DMS79 treated with DMSO at 0.1 percent for 48 hours (cell line): Measurements from ENCODE around the gene SIPA1L3.

Source experiments
- DNase-seq: peaks from one replicate; lab custom pipeline; 2025; lab: John Stamatoyannopoulos, UW

The SIPA1L3 gene

GRCh38 chr19:38152461-38153379 lies 245.7 kb downstream of the SIPA1L3 start:
- DNase-seq, result no peak

GRCh38 chr19:38155453-38155852 lies 248.4 kb downstream of the SIPA1L3 start:
- DNase-seq, result no peak

- no peak for DNase-seq
Measured at GRCh38 chr19:38158730-38159129, 251.7 kb downstream of the SIPA1L3 start.

- DNase-seq, result no peak
Measured at GRCh38 chr19:38162094-38162493, 255.1 kb downstream of the SIPA1L3 start.

GRCh38 chr19:38162632-38163031 lies 255.6 kb downstream of the SIPA1L3 start:
- no peak for DNase-seq

GRCh38 chr19:38163419-38164290 lies 256.6 kb downstream of the SIPA1L3 start:
- no peak for DNase-seq

- no peak for DNase-seq
Measured at GRCh38 chr19:38164526-38164925, 257.5 kb downstream of the SIPA1L3 start.

GRCh38 chr19:38165335-38165734 lies 258.3 kb downstream of the SIPA1L3 start:
- no peak for DNase-seq

- no peak for DNase-seq
Measured at GRCh38 chr19:38168637-38169036, 261.6 kb downstream of the SIPA1L3 start.

GRCh38 chr19:38170334-38170733 lies 263.3 kb downstream of the SIPA1L3 start:
- no peak for DNase-seq

- no peak for DNase-seq
Measured at GRCh38 chr19:38172001-38172400, 265.0 kb downstream of the SIPA1L3 start.

- peak; percentile 87 for DNase-seq
Measured at GRCh38 chr19:38173291-38174041, 266.5 kb downstream of the SIPA1L3 start.

- DNase-seq, result no peak
Measured at GRCh38 chr19:38175422-38175821, 268.4 kb downstream of the SIPA1L3 start.

- DNase-seq, result no peak
Measured at GRCh38 chr19:38180071-38180470, 273.1 kb downstream of the SIPA1L3 start.

GRCh38 chr19:38182536-38183210 lies 275.7 kb downstream of the SIPA1L3 start:
- no peak for DNase-seq

- no peak for DNase-seq
Measured at GRCh38 chr19:38183251-38183897, 276.4 kb downstream of the SIPA1L3 start.

GRCh38 chr19:38184815-38185214 lies 277.8 kb downstream of the SIPA1L3 start:
- no peak for DNase-seq

GRCh38 chr19:38185562-38185961 lies 278.6 kb downstream of the SIPA1L3 start:
- DNase-seq, result no peak

GRCh38 chr19:38190061-38190460 lies 283.1 kb downstream of the SIPA1L3 start:
- DNase-seq, result no peak

- no peak for DNase-seq
Measured at GRCh38 chr19:38190793-38191192, 283.8 kb downstream of the SIPA1L3 start.

GRCh38 chr19:38191747-38192146 lies 284.7 kb downstream of the SIPA1L3 start:
- no peak for DNase-seq
